Activated naive CD4-positive, alpha-beta T cell (primary cell): ENCODE data around the gene ATXN10.
"Not testable (repeated sequence)": the region's sequence is repeated elsewhere in the genome, so short reads cannot be mapped to it uniquely, and the experiment has no call there.

Source experiments
- DNase-seq, 4 experiments: peaks; one replicate each; lab custom pipeline; 2025; lab: John Stamatoyannopoulos, UW

The ATXN10 gene

GRCh38 chr22:45678961-45679912 is 7.6 kb downstream of the ATXN10 start:
- DNase-seq = no peak

GRCh38 chr22:45680932-45681700 is 9.5 kb downstream of the ATXN10 start:
- DNase-seq = no peak

DNA sequence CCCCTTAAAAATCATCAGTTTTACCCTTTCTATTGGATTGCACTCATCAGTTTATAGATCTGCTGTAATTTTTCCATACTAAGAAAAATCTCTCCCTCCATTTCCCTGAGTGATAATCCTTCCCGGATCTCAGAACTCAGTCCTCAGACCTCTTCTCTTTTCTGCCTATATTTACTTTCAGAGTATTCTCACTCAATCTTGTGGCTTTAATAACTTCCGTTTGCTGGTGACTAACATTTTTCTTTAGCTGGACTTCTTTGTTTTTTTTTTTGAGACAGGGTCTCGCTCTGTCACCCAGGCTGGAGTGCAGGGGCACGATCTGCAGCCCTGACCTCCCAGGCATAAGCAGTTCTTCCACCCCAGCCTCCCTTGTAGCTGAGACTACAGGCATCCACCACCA is 10.4 kb downstream of the ATXN10 start:
- no peak for DNase-seq

DNA sequence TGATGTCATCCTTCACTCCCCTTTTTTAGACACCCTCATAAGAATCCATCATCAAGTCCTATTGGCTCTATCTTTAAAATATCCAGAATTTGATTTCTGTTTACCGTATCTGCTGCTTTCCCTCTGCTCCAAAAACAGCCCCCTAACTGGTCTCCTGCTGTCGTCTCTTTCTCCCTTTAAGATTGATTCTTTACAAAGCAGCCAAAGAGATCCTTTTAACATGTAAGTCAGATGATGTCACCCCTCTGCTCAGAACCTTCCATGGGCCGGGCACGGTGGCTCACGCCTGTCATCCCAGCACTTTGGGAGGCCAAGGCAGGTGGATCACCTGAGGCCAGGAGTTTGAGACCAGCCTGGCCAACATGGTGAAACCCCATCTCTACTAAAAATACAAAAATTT is 11.1 kb downstream of the ATXN10 start:
- DNase-seq = not testable (repeated sequence)

DNA sequence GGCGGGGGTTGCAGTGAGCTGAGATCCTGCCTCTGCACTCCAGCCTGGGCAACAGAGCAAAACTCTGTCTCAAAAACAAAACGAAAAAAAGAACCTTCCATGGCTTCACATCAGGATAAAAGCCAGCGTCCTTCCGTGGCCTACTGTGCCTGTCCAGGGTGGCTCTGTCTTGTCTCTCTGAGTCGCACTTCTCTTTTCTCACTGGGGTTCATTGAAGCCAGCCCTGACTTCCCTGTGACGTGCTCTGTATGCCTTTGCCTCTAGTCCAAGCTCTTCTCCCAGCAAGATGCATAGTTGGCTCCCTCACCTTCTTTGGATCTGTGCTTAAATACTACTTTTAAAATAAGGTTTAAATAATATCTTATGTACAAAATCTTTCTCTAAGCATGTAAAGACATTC is 11.6 kb downstream of the ATXN10 start:
- no peak for DNase-seq

GRCh38 chr22:45683680-45684079 is 12.0 kb downstream of the ATXN10 start:
- no peak for DNase-seq

DNA sequence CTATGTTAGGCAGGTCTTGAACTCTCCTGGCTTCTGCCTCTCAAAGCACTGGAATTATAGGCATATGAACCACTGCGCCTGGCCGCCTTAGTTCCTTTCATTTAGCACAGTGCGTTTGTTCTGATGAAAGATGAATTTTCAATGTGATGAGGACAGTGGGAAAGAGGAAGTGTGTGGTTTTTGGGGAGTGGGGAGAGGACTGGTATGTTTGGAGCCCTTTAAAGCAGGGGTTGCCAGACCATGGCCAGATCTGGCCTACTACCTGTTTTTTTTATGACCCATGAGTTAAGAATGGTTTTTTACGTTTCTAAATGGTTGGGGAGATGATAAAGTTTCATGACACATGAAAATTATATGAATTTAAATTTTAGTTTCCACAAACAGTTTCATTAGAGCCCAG is 12.5 kb downstream of the ATXN10 start:
- DNase-seq = no peak

GRCh38 chr22:45684752-45685574 is 13.3 kb downstream of the ATXN10 start:
- DNase-seq = no peak

DNA sequence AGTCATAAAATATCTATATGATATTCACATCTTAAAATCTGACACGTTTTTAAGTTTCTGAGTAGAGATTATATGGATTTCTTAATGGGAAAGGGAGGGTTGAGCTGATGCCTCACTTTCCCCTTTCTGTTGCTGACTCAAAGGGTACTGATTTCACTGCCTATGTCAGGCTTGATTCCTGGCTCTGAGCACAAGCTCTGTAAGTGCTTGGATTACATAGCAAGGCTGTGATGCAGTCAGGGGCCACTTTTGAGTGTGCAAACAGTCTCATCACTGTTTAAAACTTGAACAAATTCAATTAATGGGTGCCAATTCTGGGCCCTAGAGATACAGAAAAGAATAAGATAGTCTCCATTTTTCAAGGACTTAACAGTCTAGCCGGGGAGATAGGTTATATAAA is 14.4 kb downstream of the ATXN10 start:
- DNase-seq = no peak

DNA sequence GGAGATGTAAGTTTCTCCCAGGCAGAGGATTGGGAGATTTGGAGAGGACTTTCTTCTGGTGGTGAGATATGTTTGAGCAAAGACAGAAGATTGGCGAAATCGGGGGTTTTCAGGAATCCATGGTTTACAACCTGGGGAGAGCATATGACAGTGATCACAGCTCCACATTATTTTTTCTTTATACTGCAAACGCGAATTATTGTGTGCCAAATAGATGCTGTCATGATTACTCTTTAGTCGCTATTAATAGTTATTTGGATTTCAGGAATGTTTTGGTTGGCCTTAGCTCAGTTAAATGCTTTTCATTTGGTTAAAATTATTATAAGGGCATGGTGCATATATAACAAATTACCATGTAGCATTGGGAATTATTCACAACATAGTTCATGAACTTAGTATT is 15.2 kb downstream of the ATXN10 start:
- no peak for DNase-seq

GRCh38 chr22:45688600-45689080 is 17.0 kb downstream of the ATXN10 start:
- no peak for DNase-seq

GRCh38 chr22:45689211-45689610 is 17.6 kb downstream of the ATXN10 start:
- DNase-seq = no peak

DNA sequence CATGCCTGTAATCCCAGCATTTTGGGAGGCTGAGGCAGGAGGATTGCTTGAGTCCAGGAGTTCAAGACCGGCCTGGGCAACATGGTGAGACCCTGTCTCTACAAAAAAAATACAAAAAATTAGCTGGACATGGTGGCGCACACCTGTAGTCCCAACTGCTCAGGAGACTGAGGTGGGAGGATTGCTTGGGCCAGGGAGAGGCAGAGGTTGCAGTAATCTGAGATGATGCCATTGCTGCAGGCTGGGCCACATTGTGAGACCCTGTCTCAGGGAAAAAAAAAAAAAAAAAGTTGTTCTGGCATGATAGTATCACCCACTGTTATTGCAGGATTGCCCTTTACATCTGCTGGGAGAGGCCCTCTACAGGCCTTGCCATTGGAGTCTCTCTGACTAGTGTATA is 18.4 kb downstream of the ATXN10 start:
- DNase-seq = no peak

DNA sequence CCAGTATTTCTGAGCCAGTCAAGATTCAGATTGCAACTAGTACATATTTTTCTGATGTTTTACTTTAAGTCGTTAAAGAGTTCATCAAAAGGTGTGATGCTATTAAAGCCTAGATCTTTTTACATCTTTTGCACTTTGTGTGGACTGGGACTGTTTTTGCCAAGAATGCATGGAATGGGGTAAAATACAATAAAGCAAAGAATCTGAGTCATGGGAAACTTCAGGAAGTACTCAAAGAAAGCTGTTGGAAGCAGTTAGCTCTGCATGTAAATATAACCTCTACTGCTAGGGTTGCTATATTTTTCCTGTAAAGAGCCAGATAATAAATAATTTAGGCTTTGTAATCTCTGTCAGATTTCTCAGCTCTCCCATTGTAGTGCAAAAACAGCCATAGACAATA is 20.9 kb downstream of the ATXN10 start:
- DNase-seq = no peak

GRCh38 chr22:45693835-45694234 is 22.2 kb downstream of the ATXN10 start:
- no peak for DNase-seq

DNA sequence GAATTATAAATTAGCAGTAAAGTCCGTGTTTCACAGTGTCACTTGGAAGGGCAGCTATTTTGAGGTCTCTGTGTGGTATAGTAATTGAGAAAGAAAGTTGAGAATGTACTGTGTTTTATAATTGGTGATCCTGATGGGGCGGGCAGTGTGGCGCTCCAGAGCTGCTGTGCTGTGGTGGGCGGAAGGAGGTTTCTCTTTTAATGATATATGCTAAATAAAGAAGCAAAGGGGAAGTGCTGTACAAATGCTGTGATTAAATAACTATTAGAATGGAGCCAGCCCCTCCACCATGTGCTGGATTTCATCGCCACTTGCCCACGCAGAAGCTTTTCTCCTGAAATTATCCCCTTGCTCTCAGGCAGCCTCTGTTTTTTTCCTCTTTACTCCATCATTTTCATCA is 24.6 kb downstream of the ATXN10 start:
- no peak for DNase-seq

- no peak for DNase-seq
Observed at GRCh38 chr22:45698094-45698493, 26.5 kb downstream of the ATXN10 start.

DNA sequence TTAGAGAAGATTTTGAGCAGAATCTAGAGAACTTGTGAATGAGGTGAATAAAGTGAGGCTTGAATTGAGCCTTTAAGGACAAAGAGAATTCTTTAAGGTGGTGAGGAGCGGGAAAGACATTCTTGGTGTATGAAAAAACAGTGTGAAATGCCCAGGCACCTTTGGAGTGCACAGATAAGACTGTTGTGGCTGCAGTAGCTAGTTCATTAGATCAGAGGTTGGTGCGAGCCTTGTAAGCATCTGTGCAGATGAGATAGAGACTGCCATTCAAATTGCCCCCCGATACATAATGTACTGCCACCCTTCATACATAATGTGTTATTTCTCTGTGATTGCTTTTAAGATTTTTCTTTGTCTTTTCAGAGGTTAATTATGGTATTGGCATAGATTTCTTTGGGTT is 31.3 kb downstream of the ATXN10 start:
- DNase-seq = no peak

- no peak for DNase-seq
Observed at GRCh38 chr22:45703758-45704157, 32.1 kb downstream of the ATXN10 start.

GRCh38 chr22:45704648-45705047 is 33.0 kb downstream of the ATXN10 start:
- no peak for DNase-seq

DNA sequence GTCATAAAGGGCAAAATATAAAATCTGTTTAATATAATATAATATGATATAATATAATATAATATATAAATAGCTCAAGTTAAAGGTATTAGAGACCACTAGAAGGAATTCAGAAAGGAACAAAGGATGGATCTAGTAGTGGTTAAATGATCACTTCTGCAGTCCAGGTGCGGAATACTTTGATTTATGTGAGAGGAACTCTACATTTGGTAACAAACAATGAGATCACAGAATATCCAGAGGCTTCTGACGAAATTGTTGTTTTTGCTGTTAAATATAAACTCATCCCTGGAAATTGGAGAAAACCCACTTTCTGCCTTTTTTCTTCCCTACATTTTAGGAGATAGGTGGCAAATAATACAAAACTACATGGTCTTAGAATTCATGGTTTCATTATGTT is 36.0 kb downstream of the ATXN10 start:
- DNase-seq = no peak

DNA sequence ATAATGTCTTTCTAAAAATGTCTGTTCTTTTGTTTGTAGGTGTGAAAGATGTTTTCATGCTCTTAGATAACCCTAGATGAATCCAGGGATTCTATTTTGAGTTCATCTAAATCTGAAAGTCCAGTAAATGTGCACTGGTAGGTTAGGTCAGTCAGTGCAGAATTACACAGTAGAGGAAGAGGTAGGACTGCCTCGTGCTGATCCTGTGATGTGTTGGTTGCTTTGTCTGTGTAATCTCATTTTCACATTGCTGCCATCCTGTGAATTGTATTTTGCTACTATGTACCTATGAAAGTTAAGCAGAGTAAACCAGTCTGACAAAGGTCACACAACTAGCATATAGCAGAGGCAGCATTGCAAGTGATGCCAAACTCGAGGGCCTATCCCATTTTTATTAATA is 36.5 kb downstream of the ATXN10 start:
- DNase-seq = no peak
